HG02642 (cell line): ENCODE data around the gene HRH3.

Experiments used
- ATAC-seq: cut with Tn5 transposase; IDR thresholded peaks from one replicate; pipeline ENCODE4 v1.9.1; 2021; ENCODE audit warnings: mild to moderate bottlenecking; ENCODE audit not compliant: unreplicated experiment, poor library complexity

Gene HRH3

DNA sequence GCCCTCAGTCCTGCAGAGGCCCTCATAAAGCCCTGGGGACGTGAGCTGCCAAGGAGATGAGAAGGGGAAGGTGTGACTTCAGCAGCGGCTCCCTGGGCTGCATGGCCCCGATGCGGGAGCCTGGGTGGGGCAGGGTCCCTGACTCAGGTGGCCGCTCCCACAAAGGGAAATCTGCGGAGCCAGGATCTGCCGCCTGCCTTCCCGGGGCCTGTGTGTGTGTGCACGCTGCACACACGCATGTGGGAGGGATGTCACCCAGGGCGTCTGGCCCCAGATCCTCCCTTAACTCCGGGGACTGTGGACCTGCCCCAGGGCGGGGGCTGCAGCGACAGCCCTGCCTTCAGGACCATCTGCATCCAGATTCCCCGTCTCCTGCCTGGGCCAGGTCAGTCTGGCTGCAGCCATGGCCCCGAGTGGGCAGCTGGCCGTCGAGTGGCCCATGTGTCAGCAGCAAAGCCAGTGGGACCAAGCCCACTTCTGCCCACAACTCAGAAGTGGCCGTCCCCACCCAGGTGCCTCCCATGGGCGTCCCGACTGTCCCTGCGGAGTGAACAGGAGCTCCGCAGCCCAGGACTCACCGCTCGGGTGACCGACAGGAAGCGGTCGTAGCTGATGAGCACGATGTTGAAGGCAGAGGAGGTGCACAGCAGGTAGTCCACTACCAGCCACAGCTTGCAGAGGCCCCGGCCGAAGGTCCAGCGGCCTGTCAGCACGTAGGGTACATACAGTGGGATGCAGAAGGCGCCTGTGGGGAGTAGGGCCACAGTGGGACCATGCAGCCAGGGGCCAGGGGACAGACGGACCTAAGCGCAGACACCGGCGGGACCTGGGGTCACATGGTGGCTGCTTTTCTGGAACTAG is 1.9 kb downstream of the HRH3 start:
- ATAC-seq = no peak

DNA sequence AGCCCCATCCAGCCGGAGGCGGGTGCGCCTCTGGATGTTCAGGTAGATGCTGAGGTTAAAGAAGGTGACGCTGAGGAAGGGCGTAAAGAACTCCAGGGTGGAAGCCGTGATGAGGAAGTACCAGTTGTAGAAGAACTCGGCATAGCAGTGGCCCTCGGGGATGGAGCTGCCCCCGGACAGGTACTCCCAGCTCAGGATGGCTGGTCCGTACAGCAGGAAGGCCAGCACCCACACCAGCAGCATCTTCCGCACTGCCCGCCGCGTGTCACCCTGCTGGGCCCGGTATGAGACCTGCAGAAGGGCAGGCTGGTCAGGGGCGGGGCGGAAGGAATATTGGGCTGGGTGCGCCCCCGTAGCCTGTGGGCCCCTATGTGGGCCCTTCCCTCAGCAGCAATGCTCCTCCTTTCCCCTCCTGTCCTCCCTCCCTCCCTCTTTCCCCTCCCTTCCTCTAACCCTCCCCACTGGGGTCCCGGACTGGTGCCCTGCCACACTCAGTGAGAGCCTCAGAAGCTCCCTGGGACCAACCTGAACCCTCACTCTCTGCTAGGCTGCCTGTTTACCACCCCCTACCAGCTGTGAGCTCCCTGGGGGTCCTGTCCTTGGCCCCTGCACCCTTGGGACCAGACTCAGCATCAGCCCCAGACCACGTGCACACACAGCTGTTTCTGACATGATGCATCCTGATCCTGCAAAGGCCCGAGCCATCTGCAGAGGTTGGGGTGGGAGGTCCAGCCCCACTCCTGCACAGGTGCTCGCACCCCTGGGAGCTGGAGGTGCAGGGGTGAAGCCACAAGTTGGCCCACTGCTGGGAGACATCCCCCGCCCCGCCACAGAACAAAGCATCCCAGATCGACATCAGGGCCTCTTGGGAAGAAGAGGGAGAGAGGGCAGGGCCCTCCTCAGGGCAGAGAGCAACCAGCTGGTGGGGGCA is 3.2 kb downstream of the HRH3 start:
- no peak for ATAC-seq

DNA sequence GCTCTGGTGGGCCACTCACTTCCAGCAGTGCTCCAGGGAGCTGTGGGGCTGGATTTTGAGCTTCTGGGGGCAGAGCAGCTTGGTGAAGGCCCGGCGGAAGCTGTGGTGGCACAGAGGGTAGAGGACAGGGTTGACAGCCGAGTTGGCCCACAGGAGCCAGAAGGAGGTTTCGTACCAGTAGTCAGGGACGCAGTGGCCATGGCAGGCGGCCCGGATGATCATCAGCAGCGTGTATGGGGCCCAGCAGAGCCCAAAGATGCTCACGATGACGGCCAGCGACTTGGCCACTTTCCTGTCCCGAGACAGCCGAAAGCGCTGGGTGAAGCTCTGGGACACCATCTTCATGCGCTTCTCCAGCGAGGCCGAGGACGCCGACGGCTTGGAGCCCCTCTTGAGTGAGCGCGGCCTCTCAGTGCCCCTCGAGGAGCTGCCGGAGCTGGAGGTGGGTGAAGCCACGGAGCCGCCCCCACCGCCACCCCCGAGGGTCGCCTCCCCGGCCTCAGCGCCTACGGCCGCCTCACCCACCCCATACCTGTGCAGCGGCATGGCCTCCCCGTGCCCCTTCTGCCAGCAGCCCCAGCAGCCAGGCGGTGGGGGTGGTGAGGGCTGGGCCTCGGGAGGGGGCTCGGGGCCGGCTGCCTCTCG is 4.0 kb downstream of the HRH3 start:
- no peak for ATAC-seq

DNA sequence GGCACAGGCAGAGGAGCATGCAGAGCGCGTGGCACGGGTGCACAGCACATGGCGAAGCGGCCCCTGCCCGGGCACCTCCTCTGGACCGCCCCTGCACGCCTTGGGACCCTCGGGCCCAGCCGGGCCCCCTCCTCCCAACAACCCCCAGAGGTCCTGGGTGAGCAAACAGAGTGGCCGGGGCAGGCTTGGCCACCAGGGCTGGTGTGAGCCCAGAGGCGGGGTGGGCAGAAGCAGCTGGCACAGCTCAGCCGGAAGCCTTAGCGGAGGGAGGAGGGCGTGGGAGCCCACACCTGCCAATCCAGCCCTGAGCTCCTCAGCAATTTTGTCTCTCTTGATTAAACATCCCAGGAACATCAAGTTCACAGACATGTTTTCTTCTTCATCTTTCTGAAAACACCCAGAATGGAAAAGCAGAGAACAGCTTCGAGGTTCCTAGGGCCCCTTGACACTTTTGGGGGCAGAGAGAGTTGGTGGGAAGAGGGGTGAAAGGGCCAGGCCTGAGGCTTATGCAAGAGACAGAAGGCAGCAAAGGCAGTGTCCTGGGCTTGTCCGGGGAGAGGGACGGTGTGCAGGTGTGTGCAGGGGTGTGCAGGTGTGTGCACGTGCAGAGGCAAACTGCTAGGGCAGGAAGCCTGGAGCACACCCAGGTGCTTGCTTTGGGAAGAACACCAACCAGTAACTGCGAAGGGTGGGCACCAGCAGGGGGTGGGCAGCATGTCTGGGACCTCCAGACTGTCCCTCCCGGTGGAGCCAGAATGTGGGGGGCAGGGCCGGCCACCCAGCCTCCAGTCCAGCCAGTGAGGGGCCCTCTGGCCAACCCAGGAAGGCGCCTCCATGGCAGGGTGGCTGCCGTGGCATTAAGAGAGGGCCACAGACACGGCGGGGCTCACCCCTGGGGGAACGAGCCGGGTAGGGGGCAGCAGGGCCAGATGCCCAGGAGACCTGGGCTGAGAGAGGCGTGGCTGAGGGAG is 4.8 kb downstream of the HRH3 start:
- ATAC-seq = no peak

DNA sequence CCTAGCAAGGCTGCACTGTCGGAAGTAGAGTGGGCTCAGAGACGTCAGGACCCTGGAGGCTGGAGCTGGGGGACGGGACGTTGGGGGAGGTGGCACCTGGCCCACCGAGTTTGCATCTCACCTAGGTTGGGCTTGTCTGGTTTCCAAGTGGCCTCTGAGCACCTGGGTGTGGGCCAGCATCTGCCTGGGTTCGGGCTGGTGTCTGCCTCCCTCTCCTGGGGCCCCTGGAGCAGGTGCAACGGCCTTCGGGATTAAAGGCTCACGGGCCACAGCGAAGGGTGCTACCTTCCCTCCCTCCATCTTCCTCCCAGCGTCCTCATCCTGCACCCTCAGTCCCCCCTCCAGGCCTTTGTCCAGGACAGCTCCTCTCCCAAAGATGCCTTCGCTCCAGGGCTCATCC is 6.0 kb downstream of the HRH3 start:
- no peak for ATAC-seq

DNA sequence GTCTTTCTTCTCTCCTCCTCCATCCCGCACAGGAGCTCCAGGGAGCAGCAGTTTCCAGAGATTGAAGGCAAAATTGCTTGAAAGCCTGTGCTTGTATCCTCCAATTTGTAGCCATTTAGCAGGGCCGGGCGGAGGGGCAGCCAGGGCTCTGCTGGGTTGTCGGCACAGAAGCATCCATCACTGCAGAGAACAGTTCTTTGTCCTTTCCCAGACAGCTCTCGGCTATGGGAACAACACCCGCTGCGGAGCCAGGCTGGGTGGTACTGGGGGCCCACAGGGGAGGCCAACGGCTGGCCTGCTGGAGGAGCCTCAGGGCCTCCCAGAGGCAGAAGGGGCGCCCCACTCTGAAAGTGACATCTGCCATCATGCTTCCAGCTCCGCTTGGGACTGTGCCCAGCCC is 7.8 kb downstream of the HRH3 start:
- ATAC-seq = no peak

DNA sequence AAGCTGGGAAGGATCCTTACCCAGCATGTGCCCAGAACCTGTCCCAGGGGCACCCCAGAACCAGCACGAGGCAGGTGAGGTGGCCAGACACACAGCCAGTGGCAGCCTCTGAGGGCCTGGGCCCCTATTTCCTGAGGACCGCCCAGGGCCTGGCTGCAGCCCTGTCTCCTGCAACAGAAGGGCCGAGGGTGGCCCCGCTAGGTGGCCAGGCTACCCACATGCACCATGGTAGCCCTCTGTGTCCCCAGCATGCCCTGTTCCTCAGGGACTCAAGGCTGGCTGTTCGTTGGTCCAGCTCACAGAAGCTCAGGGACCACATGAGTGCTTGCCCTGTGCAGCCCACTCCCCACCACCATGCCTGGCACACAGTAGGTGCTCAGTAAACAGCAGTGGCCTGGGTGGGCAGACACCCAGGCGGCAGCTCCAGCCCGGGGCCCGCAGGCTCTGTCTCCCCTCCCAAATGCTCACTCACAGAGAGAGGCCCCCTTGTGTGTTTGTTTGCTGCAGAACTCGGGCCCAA is 8.2 kb downstream of the HRH3 start:
- ATAC-seq = no peak

- no peak for ATAC-seq
Measured at GRCh38 chr20:62211216-62211615, 8.9 kb downstream of the HRH3 start.

DNA sequence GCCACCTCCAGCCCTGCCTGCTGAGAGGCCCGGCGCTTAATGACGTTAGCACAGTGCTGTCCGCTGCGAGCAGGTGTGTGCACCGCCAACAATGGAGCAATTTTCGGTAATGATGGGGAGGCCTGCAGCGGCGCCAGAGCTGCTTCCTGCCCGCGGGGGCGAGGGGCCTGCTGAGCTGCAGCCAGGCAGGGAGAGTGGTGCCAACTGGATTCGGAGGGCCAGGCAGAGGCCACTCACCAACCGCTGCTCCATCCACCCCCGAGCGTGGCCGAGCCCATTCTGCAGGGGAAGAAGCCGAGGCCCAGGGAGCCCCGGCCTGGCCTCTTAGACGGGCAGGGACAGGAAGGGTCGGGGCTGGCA is 9.6 kb downstream of the HRH3 start:
- no peak for ATAC-seq

DNA sequence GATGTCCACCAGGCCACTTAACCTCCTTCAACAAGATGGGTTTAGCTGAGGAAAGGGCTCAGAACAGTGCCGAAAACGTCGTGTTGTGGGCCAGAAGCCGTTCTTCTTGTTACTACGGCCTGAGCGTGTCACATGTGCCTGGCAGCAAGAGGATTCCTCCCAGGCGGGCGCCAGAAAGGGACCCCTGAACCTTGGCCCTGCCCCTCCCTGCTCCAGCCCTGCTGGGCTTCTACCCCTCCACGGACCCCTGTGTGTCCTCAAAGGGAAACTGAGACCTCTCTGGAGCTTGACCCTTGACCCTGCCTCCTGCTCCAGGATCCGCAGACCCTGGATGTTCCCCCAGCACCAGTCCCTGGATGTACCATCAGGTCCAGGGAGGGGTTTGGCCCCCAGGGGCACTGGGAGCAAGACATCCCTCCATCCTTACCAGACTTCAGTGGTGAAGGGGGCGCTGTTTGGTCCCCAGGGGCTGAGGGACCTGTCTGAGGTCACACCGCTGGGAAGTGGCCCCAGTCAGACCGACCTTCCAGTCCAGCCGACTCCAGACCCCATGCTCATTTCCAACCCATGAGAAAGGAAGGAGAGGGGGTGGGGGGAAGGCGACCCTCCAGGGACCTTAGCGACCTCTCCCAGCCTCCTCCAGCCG is 10.1 kb downstream of the HRH3 start:
- ATAC-seq = no peak

GRCh38 chr20:62208795-62209755 is 11.0 kb downstream of the HRH3 start:
- no peak for ATAC-seq

GRCh38 chr20:62208061-62208794 is 11.8 kb downstream of the HRH3 start:
- no peak for ATAC-seq

GRCh38 chr20:62206388-62206775 is 13.7 kb downstream of the HRH3 start:
- ATAC-seq = no peak

DNA sequence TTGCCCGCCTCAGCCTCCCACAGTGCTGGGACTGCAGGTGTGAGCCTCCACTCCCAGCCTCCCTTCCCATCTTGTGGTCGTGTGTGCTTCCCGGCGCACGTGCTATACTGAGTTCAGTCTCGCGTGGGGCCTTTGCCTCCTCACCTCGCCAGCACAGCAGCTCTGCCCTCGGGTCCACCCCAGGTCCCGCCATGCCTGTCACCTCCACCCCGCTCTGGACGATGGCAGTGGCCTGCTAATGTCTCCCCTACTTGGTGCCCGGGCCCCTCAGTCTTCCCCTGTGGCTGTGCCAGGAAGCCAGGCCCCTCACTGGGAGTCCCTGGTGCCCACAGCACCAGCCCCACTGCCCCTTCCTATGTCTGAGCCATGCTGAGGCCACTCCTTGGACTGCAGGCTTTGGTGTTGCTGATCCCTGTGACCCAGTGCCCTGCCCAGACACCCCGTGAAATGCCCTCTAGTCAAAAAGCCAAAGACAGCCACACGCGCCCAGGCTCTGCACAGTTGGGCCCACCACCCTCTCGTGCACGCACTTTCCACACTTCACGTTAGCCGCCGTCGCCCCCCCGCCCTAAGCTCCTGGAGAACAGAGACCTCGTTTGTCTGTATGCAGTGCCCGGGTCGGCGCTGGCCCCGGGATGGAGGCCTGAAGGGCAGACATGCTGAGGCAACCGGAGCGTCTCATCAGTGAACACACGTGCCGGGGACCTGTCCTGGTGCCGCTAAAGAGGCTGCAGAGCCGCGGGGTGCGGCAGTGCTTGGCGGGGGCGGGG is 14.3 kb downstream of the HRH3 start:
- ATAC-seq = no peak

DNA sequence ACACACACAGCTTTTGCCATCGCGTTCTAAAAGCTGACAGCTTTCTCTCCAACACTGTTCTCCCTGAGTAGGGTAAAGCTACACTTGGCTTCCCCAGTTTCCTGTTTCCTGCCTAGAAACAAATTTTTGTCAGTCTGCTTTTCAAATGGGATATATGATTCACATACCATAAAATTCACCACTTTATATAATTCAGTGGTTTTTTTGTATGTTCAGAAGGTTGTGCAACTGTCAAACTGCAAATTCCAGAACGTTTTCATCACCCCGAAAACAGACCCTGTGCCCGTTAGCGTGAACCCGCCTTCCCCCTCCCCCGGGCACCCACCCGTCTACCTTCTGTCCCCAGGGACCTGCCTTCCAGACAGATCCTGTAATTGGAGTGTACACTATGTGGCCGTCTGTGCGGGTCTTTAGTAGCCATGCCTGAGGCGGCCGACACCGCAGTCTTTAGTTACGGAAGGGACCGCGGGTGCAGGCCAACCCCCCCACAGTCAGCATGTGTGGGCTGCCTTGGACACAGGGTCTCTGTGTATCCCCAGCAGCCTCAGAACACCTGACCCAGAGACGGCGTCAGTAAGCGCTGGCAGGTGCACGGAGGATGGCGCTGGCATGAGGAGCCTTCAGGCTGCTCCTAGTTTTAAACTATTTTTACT is 16.6 kb downstream of the HRH3 start:
- ATAC-seq = no peak
